OCI-LY7 (cell line): ENCODE results near the gene PEPD. TPM values are rescaled to one million over a fixed set of nuclear protein-coding genes. Genes with fewer than 3 reads are reported as not detected.

Experiments used
- BruUV-seq: library from RNA; stranded (reverse); fragments of 400-500 nt; replicated peaks from 2 replicates; lab custom pipeline; 2021; lab: Mats Ljungman, UMichigan
- CTCF ChIA-PET: fragments of 300-600 bp; sonication (Branson Sonifier 250); formaldehyde crosslinking; loops from one replicate; lab custom pipeline; 2022; ENCODE audit warnings: antibody characterized with exemption; ENCODE audit not compliant: unreplicated experiment; lab: Charles Lee
- POLR2A ChIA-PET: fragments of 300-600 bp; sonication (Branson Sonifier 250); formaldehyde crosslinking; loops from one replicate; lab custom pipeline; 2022; ENCODE audit warnings: antibody characterized with exemption; lab: Charles Lee
- DNase-seq: peaks from one replicate; pipeline ENCODE4 v3.0.0-alpha.2; 2015; ENCODE audit warnings: low spot score
- H2AFZ ChIP-seq: fragments of 200-600 bp; sonication (generic), shearing (Covaris generic); 2 replicates; pipeline ENCODE4 v1.6.1; 2014; ENCODE audit warnings: mild to moderate bottlenecking, antibody characterized with exemption, low read length, moderate library complexity
- H3K27ac ChIP-seq: fragments of 200-600 bp; sonication (generic); 2 replicates; pipeline ENCODE4 v1.5.1; 2014; ENCODE audit warnings: mixed run types, low read depth, mild to moderate bottlenecking, moderate library complexity, low read length, inconsistent platforms; ENCODE audit not compliant: poor library complexity, severe bottlenecking
- H3K36me3 ChIP-seq: fragments of 200-600 bp; sonication (generic); 2 replicates; pipeline ENCODE4 v1.6.1; 2014; ENCODE audit warnings: mild to moderate bottlenecking, antibody characterized with exemption, low read length, moderate library complexity, mixed read lengths; ENCODE audit not compliant: insufficient read depth
- H3K4me1 ChIP-seq: fragments of 200-600 bp; sonication (generic); 2 replicates; pipeline ENCODE4 v1.5.1; 2014; ENCODE audit warnings: mild to moderate bottlenecking, low read length; ENCODE audit not compliant: insufficient read depth, poor library complexity, severe bottlenecking
- H3K4me2 ChIP-seq: fragments of 200-600 bp; sonication (generic); 2 replicates; pipeline ENCODE4 v1.6.1; 2014; ENCODE audit warnings: mild to moderate bottlenecking, low read length
- H3K4me3 ChIP-seq: fragments of 200-600 bp; sonication (generic); 2 replicates; pipeline ENCODE4 v1.5.1; 2014; ENCODE audit warnings: mild to moderate bottlenecking, low read depth, low read length; ENCODE audit not compliant: poor library complexity, severe bottlenecking
- H3K79me2 ChIP-seq: fragments of 200-600 bp; sonication (generic); 2 replicates; pipeline ENCODE4 v1.6.1; 2016; ENCODE audit warnings: low read depth, mild to moderate bottlenecking, low read length, moderate library complexity, mixed read lengths; ENCODE audit not compliant: insufficient read depth
- H3K9me2 ChIP-seq: fragments of 200-600 bp; sonication (generic); 2 replicates; pipeline ENCODE4 v1.6.1; 2016; ENCODE audit warnings: mild to moderate bottlenecking, low read length, mixed read lengths; ENCODE audit not compliant: insufficient read depth
- H3K9me3 ChIP-seq: fragments of 200-600 bp; sonication (generic); 2 replicates; pipeline ENCODE4 v1.6.1; 2014; ENCODE audit warnings: mild to moderate bottlenecking, mixed run types, low read length, mixed read lengths
- H4K20me1 ChIP-seq: fragments of 200-600 bp; sonication (generic); 2 replicates; pipeline ENCODE4 v1.6.1; 2014; ENCODE audit warnings: mild to moderate bottlenecking, antibody characterized with exemption, low read length, moderate library complexity, mixed read lengths; ENCODE audit not compliant: insufficient read depth
- CTCF ChIP-seq: fragments of 200-600 bp; sonication (generic); conservative IDR thresholded peaks from 2 replicates; pipeline ENCODE4 v1.5.1; 2014; ENCODE audit warnings: mild to moderate bottlenecking, antibody characterized with exemption, low read length, moderate library complexity, mixed read lengths
- EZH2phosphoT487 ChIP-seq: fragments of 200-600 bp; sonication (generic); IDR thresholded peaks from 2 replicates; pipeline ENCODE4 v1.6.1; 2018; ENCODE audit warnings: low read depth, borderline replicate concordance, mild to moderate bottlenecking, mixed run types, antibody characterized with exemption, low read length, moderate library complexity, mixed read lengths
- intact Hi-C: fragments of 100-400 bp; cut with micrococcal nuclease; formaldehyde crosslinking; loops from one replicate; pipeline ENCODE4 v1.10.0; 2022; ENCODE audit not compliant: unreplicated experiment
- total RNA-seq, 2 experiments: library from RNA; depleted of rRNA in 1 of 2; stranded (reverse); fragments of >200 nt in 1 of 2; shearing (Covaris generic) in 1 of 2; gene quantifications; 2 replicates each; pipeline ENCODE4 v1.2.3, GENCODE V29; 2014 to 2022

Gene PEPD
- total RNA-seq, 2 experiments from 2014 or later = 24.4 to 29.7 TPM

GRCh38 chr19:33388231-33388724, 133.3 kb downstream of the PEPD start:
- Histone ChIP-seq H3K4me3 (no peak overlapping the region), H2AFZ (no peak overlapping the region), H3K36me3 (peaks cover 12% of the 10 kb centered on the region; the same call in 1 of the 2 replicates), H3K79me2 (peaks cover 1% of the 10 kb centered on the region; the same call in 1 of the 2 replicates), H3K4me2 (no peak overlapping the region), H3K4me1 (no peaks in the 10 kb centered on the region), H3K27ac (no peak overlapping the region), H3K9me3 (no peaks in the 10 kb centered on the region), H4K20me1 (no peaks in the 10 kb centered on the region), H3K9me2 (no peaks in the 10 kb centered on the region)
- no peak for DNase-seq
- no TSS peak for BruUV-seq
- intact Hi-C loops = no loop called here
- POLR2A ChIA-PET = no interaction called here
- CTCF ChIA-PET = no interaction called here
- no peak for TF ChIP-seq EZH2phosphoT487

GRCh38 chr19:33387351-33388230, 134.0 kb downstream of the PEPD start:
- Histone ChIP-seq H3K4me1 (no peaks in the 10 kb centered on the region), H3K9me3 (no peaks in the 10 kb centered on the region), H3K79me2 (peaks cover 8% of the 10 kb centered on the region; the same call in 1 of the 2 replicates), H2AFZ (no peak overlapping the region), H3K36me3 (peaks cover 18% of the 10 kb centered on the region; the same call in 1 of the 2 replicates), H3K27ac (no peak overlapping the region), H3K4me3 (no peak overlapping the region), H3K9me2 (no peaks in the 10 kb centered on the region), H3K4me2 (no peak overlapping the region), H4K20me1 (no peaks in the 10 kb centered on the region)
- BruUV-seq = no TSS peak
- ChIA-PET POLR2A (no interaction called here), CTCF (no interaction called here)
- intact Hi-C loops = no loop called here
- TF ChIP-seq EZH2phosphoT487 (no peak), CTCF (no peak)
- DNase-seq = no peak

GRCh38 chr19:33386361-33386858, 135.2 kb downstream of the PEPD start:
- Histone ChIP-seq H3K27ac (no peak overlapping the region), H3K9me3 (no peaks in the 10 kb centered on the region)
- POLR2A ChIA-PET = no interaction called here

More at GRCh38 chr19:33386361-33386858, 135.2 kb downstream of the PEPD start:
- peaks cover 27% of the 10 kb centered on the region for H3K36me3 ChIP-seq
- no peak for TF ChIP-seq EZH2phosphoT487
- no peak for TF ChIP-seq CTCF
- H3K79me2 ChIP-seq = peaks cover 20% of the 10 kb centered on the region
- no peaks in the 10 kb centered on the region for H3K9me2 ChIP-seq
- no peak for DNase-seq
- CTCF ChIA-PET = no interaction called here
- no peaks in the 10 kb centered on the region for H3K4me1 ChIP-seq
- no peak overlapping the region for H3K4me3 ChIP-seq
- no peak overlapping the region for H2AFZ ChIP-seq
- no TSS peak for BruUV-seq
- 0 out of 2 replicates have a peak, but pooled peaks cover 2% of the 10 kb centered on the region for H4K20me1 ChIP-seq
- no peak overlapping the region for H3K4me2 ChIP-seq
- intact Hi-C loops = no loop called here
